Fibroblast of the aortic adventitia (primary cell): Measurements from ENCODE around the gene RET. TPM values are rescaled to one million over a fixed set of nuclear protein-coding genes. Genes with fewer than 3 reads are reported as not detected.

Source experiments
- DNase-seq: peaks from one replicate; pipeline ENCODE4 v3.0.0-alpha.2; 2010; ENCODE audit warnings: low read depth
- H3K4me3 ChIP-seq: 2 replicates; pipeline ENCODE4 v1.5.1; 2011; ENCODE audit warnings: low read depth, mild to moderate bottlenecking, control low read depth, low read length, moderate library complexity
- CTCF ChIP-seq: IDR thresholded peaks from 2 replicates; pipeline ENCODE4 v1.5.1; 2011; ENCODE audit warnings: mild to moderate bottlenecking, low read length, control low read depth, inconsistent platforms; ENCODE audit not compliant: insufficient read depth
- total RNA-seq: library from RNA; depleted of rRNA; stranded (reverse); fragments of >200 nt; gene quantifications from 2 replicates; pipeline ENCODE4 v1.2.3, GENCODE V29; 2012; ENCODE audit warnings: low replicate concordance

Gene RET
- total RNA-seq, 1 donor: 0.27 TPM

GRCh38 chr10:43153901-43154300 lies 77.0 kb downstream of the RET start:
- DNase-seq: no peak
- TF ChIP-seq CTCF: no peak
- H3K4me3 ChIP-seq: no peak overlapping the region

- no peak for TF ChIP-seq CTCF
- no peak for DNase-seq
- no peak overlapping the region for H3K4me3 ChIP-seq
These were observed 78.4 kb downstream of the RET start for GRCh38 chr10:43155221-43155620.

GRCh38 chr10:43155741-43156140 lies 78.9 kb downstream of the RET start:
- DNase-seq: no peak
- no peak for TF ChIP-seq CTCF
- H3K4me3 ChIP-seq: no peak overlapping the region

GRCh38 chr10:43156590-43157341 lies 79.9 kb downstream of the RET start:
- no peak overlapping the region for H3K4me3 ChIP-seq
- no peak for DNase-seq
- TF ChIP-seq CTCF: no peak

- DNase-seq: no peak
- H3K4me3 ChIP-seq: no peak overlapping the region
- TF ChIP-seq CTCF: no peak
These were observed 81.8 kb downstream of the RET start for GRCh38 chr10:43158636-43159035.

GRCh38 chr10:43160046-43160920 lies 83.4 kb downstream of the RET start:
- H3K4me3 ChIP-seq: no peak overlapping the region
- TF ChIP-seq CTCF: no peak
- DNase-seq: peak; percentile 81
